HFFc6 (cell line): ENCODE data around the gene COPE. TPM values are rescaled to one million over a fixed set of nuclear protein-coding genes. Genes with fewer than 3 reads are reported as not detected.

ENCODE experiments used
- DNase-seq: peaks from one replicate; pipeline ENCODE4 v3.0.0-alpha.2; 2018
- H3K27ac Mint-ChIP-seq: 2 replicates; pipeline ENCODE4 v1.8.0; 2020; ENCODE audit warnings: mild to moderate bottlenecking, mixed read lengths
- H3K27me3 Mint-ChIP-seq: 2 replicates; pipeline ENCODE4 v1.8.0; 2021; ENCODE audit warnings: mild to moderate bottlenecking, moderate library complexity, mixed read lengths; ENCODE audit not compliant: insufficient read depth
- H3K36me3 Mint-ChIP-seq: 2 replicates; pipeline ENCODE4 v1.8.0; 2021; ENCODE audit warnings: low read depth, mixed read lengths
- H3K4me1 Mint-ChIP-seq: 2 replicates; pipeline ENCODE4 v1.8.0; 2020; ENCODE audit warnings: low read depth, mixed read lengths
- H3K4me3 Mint-ChIP-seq: 2 replicates; pipeline ENCODE4 v1.8.0; 2020; ENCODE audit warnings: mild to moderate bottlenecking, moderate library complexity, mixed read lengths
- H3K9me3 Mint-ChIP-seq: 2 replicates; pipeline ENCODE4 v1.8.0; 2020; ENCODE audit warnings: mild to moderate bottlenecking, mixed read lengths
- CTCF ChIP-seq: fragments of 200-600 bp; sonication (generic); IDR thresholded peaks from 2 replicates; pipeline ENCODE4 v1.5.0; 2021; ENCODE audit warnings: antibody characterized with exemption, mild to moderate bottlenecking
- total RNA-seq, 6 experiments: library from RNA; stranded (reverse); fragmentation: NEBNext Ultra II Directional; extraction: Animal tissue kit (Norgen Biotek cat#: 25700); gene quantifications; 2 replicates in 1 of 6; 3 replicates in 5 of 6; pipeline ENCODE4 v1.2.3, GENCODE V29; 2021

The COPE gene
- total RNA-seq, 6 experiments from 2014 or later: 268 to 315 (median 286) TPM

- TF ChIP-seq CTCF: no peak
- peaks cover 25% of the 10 kb centered on the region for H3K36me3 Mint-ChIP-seq
Observed at GRCh38 chr19:18879579-18880373, 39.4 kb downstream of the COPE start.

GRCh38 chr19:18878858-18879578 is 40.2 kb downstream of the COPE start:
- H3K4me3 Mint-ChIP-seq: no peak overlapping the region
- no peak for TF ChIP-seq CTCF
- H3K27me3 Mint-ChIP-seq: peaks cover 5% of the 10 kb centered on the region
- peaks cover 33% of the 10 kb centered on the region for H3K36me3 Mint-ChIP-seq
- H3K9me3 Mint-ChIP-seq: peaks cover 8% of the 10 kb centered on the region; the same call in 1 of the 2 replicates
- peaks cover 6% of the 10 kb centered on the region; the same call in 1 of the 2 replicates for H3K4me1 Mint-ChIP-seq
- no peak for DNase-seq
- H3K27ac Mint-ChIP-seq: no peak overlapping the region

More at GRCh38 chr19:18879579-18880373, 39.4 kb downstream of the COPE start:
- Mint-ChIP-seq H3K4me3 (no peak overlapping the region), H3K27ac (no peak overlapping the region), H3K27me3 (peaks cover 7% of the 10 kb centered on the region), H3K9me3 (peaks cover 8% of the 10 kb centered on the region; the same call in 1 of the 2 replicates), H3K4me1 (peaks cover 6% of the 10 kb centered on the region; the same call in 1 of the 2 replicates)
- DNase-seq: peak; percentile 22

GRCh38 chr19:18878058-18878797 is 41.0 kb downstream of the COPE start:
- H3K27ac Mint-ChIP-seq: 0 out of 2 replicates have a peak overlapping the region, but pooled peaks have one; percentile 21
- no peak for DNase-seq

GRCh38 chr19:18876865-18877264 is 42.3 kb downstream of the COPE start:
- DNase-seq: no peak
- no peak overlapping the region for H3K27ac Mint-ChIP-seq
- H3K27me3 Mint-ChIP-seq: peaks cover 5% of the 10 kb centered on the region
- TF ChIP-seq CTCF: no peak
- no peak overlapping the region for H3K4me3 Mint-ChIP-seq
- H3K9me3 Mint-ChIP-seq: peaks cover 8% of the 10 kb centered on the region; the same call in 1 of the 2 replicates
- peaks cover 6% of the 10 kb centered on the region; the same call in 1 of the 2 replicates for H3K4me1 Mint-ChIP-seq
- H3K36me3 Mint-ChIP-seq: peaks cover 41% of the 10 kb centered on the region

More at GRCh38 chr19:18878058-18878797, 41.0 kb downstream of the COPE start:
- Mint-ChIP-seq H3K4me1 (peaks cover 6% of the 10 kb centered on the region; the same call in 1 of the 2 replicates), H3K36me3 (peaks cover 37% of the 10 kb centered on the region), H3K9me3 (peaks cover 8% of the 10 kb centered on the region; the same call in 1 of the 2 replicates), H3K4me3 (no peak overlapping the region), H3K27me3 (peaks cover 5% of the 10 kb centered on the region)
- no peak for TF ChIP-seq CTCF

- peaks cover 8% of the 10 kb centered on the region; the same call in 1 of the 2 replicates for H3K9me3 Mint-ChIP-seq
- peaks cover 6% of the 10 kb centered on the region; the same call in 1 of the 2 replicates for H3K4me1 Mint-ChIP-seq
- DNase-seq: peak; percentile 43
- peaks cover 8% of the 10 kb centered on the region for H3K27me3 Mint-ChIP-seq
- H3K4me3 Mint-ChIP-seq: no peak overlapping the region
- TF ChIP-seq CTCF: no peak
- peaks cover 49% of the 10 kb centered on the region for H3K36me3 Mint-ChIP-seq
- H3K27ac Mint-ChIP-seq: peak overlapping the region; percentile 45; the same call in 1 of the 2 replicates
Observed at GRCh38 chr19:18875726-18876125, 43.5 kb downstream of the COPE start.
